ENCODE results near the gene RNF215.
A peak's percentile ranks its signal among the peaks of the same experiment; 100 is the strongest.

The RNF215 gene

GRCh38 chr22:30397656-30398635, 10.7 kb upstream of the RNF215 start:
- DNase-seq (ENCODE audit: low spot score), result peak; percentile 42

- peak; percentile 91 for DNase-seq (ENCODE audit: low spot score)
Measured at GRCh38 chr22:30396871-30397655, 9.9 kb upstream of the RNF215 start, which contains the start of gene SEC14L2. SEC14L2 (plus strand) TSS chr22:30397018; CDS start chr22:30397117, 99 bp downstream.

- no peak for DNase-seq (ENCODE audit: low spot score)
Measured at GRCh38 chr22:30393885-30394284, 6.7 kb upstream of the RNF215 start.

GRCh38 chr22:30393322-30393680, 6.1 kb upstream of the RNF215 start:
- no peak for DNase-seq (ENCODE audit: low spot score)

GRCh38 chr22:30392661-30393321, 5.6 kb upstream of the RNF215 start:
- DNase-seq (ENCODE audit: low spot score), result no peak

- peak; percentile 72 for DNase-seq (ENCODE audit: low spot score)
Measured at GRCh38 chr22:30390974-30391691, 3.9 kb upstream of the RNF215 start.

- peak; percentile 32 for DNase-seq (ENCODE audit: low spot score)
Measured at GRCh38 chr22:30386608-30386959, 627 bp downstream of the RNF215 start.

GRCh38 chr22:30385942-30386341, 1.3 kb downstream of the RNF215 start:
- DNase-seq (ENCODE audit: low spot score), result no peak

- DNase-seq (ENCODE audit: low spot score), result no peak
Measured at GRCh38 chr22:30383061-30383460, 4.2 kb downstream of the RNF215 start.

- no peak for DNase-seq (ENCODE audit: low spot score)
Measured at GRCh38 chr22:30382340-30382739, 4.9 kb downstream of the RNF215 start.

GRCh38 chr22:30381264-30381663, 5.9 kb downstream of the RNF215 start:
- no peak for DNase-seq (ENCODE audit: low spot score)

GRCh38 chr22:30380011-30380410, 7.2 kb downstream of the RNF215 start:
- DNase-seq (ENCODE audit: low spot score), result no peak

GRCh38 chr22:30375312-30375849, 11.8 kb downstream of the RNF215 start:
- no peak for DNase-seq (ENCODE audit: low spot score)

- DNase-seq (ENCODE audit: low spot score), result no peak
Measured at GRCh38 chr22:30373331-30374325, 13.6 kb downstream of the RNF215 start.

GRCh38 chr22:30372915-30373314, 14.3 kb downstream of the RNF215 start:
- DNase-seq (ENCODE audit: low spot score), result no peak

GRCh38 chr22:30371981-30372380, 15.2 kb downstream of the RNF215 start:
- no peak for DNase-seq (ENCODE audit: low spot score)

GRCh38 chr22:30371321-30371720, 15.9 kb downstream of the RNF215 start:
- DNase-seq (ENCODE audit: low spot score), result no peak

- DNase-seq (ENCODE audit: low spot score), result no peak
Measured at GRCh38 chr22:30370641-30371230, 16.5 kb downstream of the RNF215 start.

- no peak for DNase-seq (ENCODE audit: low spot score)
Measured at GRCh38 chr22:30368420-30368819, 18.8 kb downstream of the RNF215 start.

- DNase-seq (ENCODE audit: low spot score), result no peak
Measured at GRCh38 chr22:30365891-30366290, 21.3 kb downstream of the RNF215 start.
